HG02852 (cell line): ENCODE measurements around the gene NMD3.

ENCODE experiments used
- ATAC-seq: cut with Tn5 transposase; IDR thresholded peaks from one replicate; pipeline ENCODE4 v1.9.1; 2021; ENCODE audit warnings: mild to moderate bottlenecking, moderate library complexity; ENCODE audit not compliant: unreplicated experiment

The NMD3 gene

DNA sequence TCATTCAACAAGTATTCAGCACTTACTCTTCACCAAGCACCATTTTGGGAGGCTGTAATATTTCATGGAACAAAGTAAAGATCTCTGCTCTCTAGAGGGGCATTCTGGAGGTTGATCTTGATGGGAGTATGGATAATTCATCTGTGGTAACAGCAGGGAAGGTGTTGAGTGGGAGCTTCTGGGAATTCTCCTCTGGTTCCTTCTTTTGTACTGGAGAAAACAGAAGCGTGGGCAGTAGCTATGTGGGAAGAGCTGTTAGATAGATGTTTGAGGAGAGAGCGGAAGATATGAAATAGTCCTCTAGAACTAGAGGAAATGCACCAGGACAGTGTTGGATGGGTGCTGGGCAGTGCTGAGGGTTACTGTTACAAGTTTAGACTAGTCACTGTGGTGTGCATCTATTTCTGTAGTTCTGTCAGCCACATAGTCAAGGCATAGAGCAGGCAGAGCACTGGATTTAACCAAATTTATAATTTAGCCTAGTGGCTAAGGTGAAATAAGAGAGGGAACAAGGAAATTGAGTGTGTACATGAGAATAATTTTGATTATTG lies 9.6 kb downstream of the NMD3 start:
- no peak for ATAC-seq

DNA sequence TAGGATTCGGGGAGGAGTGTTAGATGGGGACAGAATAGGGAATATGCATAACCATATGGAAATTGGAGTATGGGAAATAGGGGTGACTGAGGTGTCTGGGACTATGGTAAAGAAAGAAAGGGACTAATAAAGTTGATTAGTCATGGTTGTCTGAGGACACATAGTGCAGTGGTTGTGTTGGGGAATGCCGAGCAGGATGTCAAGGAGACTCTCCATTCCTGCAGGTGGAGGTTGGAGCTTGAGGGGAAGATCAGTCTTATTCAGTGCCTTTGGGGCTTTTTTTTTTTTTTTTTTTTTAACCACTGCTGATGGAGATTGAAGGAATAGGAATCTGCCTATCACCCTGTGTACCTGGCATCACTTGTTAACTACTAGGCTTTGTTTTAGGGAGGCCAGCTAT lies 10.8 kb downstream of the NMD3 start:
- no peak for ATAC-seq

DNA sequence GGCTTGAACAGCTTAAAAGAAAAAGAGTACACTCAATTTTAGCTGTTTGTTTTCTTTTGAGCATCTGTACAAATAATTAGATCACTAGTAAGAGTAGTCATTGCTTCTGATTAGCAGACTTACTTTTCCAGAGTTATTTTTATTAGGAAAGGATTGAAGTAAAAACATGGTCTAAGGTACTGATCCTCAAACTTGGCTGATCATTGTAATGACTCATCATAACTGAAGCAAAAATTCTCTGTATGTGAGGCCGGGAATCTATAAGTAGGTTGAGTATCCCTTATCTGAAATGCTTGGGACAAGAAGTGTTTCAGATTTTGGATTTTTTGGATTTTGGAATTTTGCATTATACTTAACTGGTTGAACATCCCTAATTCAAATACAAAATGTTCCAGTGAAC lies 12.4 kb downstream of the NMD3 start:
- ATAC-seq, result no peak

DNA sequence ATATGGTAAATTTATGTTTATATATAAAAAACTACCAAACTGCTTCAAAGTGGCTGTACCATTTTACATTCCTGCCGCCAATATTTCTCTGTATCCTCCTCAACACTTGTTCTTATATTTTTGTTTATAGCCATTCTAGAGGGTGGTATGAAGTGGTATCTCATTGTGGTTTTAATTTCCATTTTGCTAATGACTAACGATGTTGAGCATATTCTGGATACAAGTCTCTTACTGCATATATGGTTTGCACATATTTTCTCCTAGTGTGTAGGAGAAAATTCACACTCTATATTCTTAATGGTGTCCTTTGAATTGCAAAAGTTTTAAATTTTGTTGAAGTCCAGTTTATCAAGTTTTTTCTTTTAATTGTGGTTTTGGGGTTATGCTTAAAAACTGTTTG lies 15.1 kb downstream of the NMD3 start:
- ATAC-seq, result no peak

DNA sequence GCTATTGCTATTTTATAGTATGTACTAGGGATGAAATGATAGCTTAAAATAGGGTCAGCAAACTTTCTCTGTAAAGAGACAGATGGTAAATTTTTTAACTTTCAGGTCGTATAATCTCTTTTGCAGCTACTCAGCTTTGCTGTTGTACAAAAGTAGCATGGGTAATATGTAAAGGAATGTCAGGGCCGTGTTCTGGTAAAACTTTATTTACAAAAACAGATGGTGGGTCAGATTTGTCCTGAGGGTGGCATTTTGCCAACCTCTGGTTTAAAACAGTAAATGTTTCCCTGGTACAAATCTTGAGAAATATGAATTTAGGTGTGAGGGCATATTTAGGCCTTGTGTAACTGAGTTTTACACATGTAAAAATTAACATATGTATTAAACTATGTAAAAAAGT lies 18.6 kb downstream of the NMD3 start:
- no peak for ATAC-seq

DNA sequence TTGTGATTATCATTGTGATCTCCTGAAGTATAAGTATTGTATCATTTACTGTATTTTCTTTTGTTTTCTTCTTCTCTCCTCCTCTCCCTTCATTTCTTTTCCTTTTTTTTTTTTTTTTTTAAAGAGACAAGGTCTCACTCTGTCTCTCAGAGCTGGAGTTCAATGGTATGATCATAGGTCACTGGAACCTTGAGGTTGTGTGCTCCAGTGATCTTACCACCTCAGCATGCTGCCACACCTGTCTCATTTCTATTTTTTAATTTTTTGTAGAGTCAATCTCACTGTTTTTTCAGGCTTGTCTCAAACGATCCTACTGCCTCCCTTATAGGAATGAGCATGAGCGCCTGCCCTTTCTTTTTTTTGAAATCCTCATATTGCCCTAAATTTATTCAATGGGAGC lies 23.4 kb downstream of the NMD3 start:
- ATAC-seq, result no peak

DNA sequence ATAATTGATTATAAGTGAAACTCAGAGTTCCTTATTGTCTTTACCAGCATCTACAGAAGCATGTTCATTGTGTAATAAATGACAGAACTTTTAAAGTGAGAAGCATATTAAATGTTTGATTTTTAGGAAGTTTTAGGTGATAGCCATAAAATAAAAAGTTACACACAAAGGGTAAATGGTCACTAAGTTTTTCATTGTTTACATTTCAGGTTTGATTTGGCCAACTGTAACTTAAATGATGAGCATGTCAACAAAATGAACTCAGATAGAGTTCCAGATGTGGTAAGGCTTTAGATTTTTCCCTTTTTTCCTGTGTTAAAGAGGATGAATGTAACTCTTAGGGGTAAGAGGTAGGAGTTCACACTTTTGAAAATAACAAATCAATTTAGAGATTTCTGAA lies 25.9 kb downstream of the NMD3 start:
- no peak for ATAC-seq

DNA sequence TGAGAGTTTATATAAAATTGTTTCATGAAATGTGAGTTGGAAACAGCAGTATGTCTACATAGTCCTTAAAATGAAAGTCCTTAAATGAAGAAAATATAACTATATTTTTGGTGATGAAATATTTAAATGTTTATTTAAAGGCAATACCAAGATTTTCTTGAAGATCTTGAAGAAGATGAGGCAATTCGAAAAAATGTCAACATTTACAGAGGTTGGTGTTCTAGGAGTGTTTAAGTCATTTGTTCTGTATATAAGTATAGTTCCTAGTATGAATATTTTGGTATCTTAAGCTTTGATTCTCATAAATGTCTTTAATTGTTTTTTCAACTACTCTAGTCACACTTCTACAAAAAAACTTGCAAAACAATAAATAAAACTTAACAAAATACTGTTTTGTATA lies 29.0 kb downstream of the NMD3 start:
- no peak for ATAC-seq

DNA sequence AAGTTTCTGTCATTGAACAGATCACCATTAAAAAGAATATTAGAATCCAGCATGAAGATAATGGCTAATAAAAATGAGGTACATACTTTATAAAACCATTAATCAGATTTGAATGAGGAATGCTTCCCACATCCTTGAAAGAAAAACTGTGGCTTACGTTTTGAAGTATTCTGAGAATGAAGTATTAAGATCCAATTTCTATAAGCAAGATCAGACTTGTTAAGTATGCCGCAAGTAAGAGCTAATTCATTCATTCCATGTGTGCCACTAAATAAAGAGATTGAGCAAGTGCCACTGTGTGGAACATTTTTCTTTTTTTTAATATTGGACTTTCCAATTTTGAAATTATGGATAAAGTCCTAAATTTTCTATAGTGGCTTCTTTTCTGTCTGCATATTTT lies 30.6 kb downstream of the NMD3 start:
- no peak for ATAC-seq

DNA sequence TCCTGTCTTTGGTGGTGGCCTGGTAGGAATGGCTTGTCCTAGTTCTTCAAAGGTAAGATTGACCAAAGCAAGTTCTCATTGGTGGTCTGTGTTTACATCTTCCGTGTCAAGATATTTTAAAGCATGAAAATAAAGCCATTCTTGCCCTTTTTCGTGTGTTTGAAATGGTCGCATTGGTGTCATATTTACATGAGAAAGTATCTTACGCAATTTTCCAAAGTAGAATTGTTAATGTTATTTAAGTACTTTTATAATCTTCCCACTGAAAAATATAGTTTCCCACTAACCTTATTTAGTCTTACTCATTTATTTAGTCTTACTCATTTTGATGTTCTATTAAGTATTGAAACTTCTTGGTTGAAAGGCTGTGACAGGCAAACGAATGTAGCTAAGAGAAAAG lies 31.0 kb downstream of the NMD3 start:
- no peak for ATAC-seq

DNA sequence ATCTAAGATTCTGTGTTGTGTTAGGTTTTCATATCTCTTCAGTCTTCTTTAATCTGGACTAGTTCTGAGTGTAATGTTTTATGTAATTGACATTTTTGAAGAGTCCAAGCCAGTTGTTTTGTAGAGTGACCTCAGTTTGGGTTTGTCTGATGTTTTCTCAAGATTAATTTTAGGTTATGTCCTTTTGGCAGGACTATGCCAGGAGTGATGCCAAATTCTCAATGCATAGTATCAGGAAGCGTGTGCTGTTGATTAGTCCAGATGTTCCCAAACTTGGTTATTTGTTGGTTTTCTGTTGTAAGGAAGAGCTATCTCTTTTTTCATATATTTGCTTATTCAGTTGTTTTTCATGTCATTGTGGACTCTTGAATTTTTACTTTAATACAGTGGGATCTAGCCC lies 32.6 kb downstream of the NMD3 start:
- no peak for ATAC-seq

DNA sequence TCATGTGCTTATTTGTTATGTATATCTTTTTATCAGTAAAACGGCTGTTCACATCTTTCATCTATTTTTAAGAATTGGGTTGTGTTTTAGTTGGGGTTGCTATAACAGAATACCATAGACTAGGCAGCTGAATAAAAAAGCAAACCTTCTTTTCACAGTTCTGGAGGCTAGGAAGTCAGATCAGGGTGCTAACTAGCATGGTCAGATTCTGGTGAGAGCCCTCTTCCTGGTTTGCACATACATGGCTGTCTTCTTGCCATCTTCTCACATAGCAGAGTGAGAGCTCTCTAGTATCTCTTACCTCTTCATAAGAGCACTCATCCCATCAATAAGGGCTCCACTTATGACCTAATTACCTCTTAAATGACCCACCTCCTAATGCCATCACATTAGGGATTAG lies 33.8 kb downstream of the NMD3 start:
- no peak for ATAC-seq

DNA sequence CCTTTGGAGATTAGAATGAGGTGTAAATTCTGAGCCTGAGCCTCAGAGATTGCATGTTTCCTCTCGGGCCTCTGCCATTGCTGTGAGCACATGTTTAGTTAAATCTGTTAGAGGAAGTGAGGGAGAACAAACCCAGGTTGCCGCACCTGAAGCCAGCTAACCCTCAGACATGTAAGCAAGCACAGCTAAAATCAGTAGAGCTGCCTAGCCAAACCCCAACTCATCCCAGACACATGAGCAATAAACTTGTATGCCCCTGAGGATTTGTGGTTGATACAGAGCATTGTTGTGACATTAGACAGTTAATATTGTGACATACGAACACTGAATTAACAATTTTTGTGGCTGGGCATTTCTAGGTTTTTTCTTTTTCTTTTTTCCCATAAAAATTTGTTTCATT lies 41.9 kb downstream of the NMD3 start:
- ATAC-seq, result no peak

DNA sequence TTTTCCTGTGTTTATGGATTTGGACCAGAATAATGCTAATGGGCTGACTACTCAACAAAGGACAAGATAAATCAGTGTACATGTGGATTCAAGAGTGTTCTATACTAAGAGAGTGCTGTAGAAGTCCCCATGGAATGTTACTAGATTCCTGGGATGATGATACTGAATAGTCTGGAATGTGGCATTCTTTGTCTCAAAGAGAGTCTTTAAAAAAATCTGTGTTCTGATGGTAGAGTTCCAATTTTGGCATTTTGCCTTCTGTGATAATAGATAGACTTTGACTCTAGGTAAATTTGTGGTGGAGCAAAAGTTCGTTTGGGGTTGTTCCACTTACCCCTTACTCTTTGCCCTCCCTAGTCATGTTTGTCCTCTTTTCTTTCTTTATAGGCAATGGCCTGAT lies 43.7 kb downstream of the NMD3 start:
- no peak for ATAC-seq

DNA sequence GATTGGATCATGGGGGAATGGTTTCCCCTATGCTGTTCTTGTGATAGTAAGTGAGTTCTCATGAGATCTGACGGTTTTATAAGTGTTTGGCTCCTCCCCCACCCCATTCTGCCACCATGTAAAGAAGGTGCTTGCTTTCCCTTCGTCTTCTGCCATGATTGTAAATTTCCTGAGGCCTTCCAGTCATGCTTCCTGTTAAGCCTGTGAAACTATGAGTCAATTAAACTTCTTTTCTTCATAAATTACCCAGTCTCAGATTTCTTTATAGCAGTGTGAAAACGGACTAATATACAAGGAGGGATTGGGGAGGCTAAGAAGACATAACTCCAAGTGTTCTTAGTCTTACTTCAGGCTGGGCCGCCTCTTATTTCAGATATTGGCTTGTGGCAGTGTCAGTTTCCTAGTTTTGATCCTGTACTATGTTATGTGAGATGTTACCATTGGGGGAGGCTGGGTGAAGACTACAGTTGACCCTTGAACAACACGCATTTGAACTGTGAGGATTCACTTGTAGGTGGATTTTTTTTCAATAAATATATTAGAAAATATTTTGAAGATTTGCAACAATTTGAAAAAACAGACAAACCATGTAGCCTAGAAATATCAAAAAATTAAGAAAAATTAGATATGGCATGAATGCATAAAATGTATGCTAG lies 44.9 kb downstream of the NMD3 start:
- ATAC-seq, result no peak

DNA sequence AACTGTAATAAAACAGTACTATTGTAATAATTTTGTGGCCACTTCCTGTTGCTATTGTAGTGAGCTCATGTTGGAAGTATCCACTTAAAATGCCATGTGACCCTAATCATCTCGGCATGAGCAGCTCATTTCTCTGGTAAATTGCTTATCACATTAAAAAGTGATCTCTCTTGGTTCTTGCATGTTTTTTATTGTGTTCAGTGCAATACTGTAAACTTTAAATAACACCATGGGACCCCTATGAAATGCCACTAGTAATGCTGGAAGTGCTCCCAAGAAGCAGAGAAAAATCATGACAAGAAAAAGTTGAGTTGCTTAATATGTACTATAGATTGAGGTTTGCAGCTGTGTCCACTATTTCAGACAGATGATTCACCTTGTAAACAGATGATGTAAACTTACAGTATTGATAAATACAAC lies 45.6 kb downstream of the NMD3 start:
- ATAC-seq, result no peak

DNA sequence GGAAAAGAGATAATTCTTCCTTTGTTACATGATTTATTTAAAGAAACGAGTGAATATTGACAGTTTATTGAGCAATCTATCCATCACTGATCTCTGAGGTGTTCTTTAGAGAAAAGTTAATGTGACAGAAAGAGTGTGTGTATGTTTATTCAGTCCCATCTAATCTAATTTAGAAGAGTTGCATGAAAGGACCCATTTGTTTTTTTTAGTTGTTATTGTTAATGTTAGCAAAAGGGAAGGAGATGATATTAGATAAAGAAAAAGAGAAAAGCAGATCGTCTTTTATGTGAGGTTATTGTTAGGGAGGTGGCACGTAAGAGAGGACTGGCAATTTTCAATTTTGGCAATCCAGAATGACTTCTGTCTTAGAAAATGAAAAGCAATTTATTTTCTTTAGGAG lies 46.5 kb downstream of the NMD3 start:
- ATAC-seq, result no peak

DNA sequence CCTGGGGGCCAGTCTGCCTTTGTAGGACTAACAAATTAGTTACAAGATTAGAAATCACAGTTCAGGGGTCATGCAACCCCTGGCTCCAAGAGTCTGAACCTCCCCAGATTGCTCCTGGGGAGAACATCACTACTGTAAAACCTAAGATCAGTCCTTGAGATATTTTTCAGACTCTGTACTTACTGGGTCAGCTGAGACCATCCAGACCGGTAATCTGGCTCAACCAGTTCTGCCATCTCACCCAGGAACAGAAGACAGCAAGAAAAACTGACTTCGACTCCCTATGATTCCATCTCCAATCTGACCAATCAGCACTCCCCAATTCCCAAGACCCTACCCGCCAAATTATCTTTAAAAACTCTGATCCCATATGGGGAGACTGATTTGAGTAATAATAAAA lies 47.5 kb downstream of the NMD3 start:
- ATAC-seq, result no peak

DNA sequence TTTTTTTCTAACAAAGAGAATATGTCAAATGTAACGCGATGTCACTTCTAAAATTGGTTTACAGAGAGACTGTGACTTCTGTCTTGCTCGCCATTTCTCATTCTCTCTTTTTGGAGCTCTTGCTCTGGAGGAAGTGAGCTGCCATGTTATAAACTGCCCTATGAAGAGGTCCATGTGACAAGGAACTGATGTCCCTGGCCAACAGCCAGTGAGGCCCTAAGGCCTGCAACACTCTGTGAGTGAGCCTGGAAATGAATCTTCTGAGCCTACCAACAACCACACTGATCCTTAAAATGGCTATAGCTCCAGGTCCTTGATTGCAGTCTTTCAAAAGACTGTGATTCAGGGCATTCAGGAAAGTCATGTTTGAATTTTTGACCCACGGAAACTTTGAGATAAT lies 49.9 kb downstream of the NMD3 start:
- no peak for ATAC-seq

DNA sequence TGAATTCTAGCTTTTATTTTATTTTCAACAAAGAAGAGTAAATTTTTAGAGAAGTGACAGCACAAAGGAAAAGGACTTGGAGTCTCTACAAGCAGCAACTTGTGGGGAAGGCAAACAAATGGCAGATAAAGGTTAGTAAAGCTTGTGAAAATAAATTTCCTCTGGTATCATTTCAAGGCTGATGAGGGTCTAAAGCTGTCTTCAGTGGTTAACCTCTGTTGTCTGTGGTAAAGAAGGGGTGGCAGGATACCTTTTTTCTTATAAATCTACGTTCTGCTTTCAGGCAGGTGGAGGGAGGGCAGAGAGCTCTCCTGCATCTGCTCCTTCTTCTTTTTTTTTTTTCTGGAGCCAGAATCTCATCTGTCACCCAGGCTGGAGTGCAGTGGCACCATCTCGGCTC lies 50.5 kb downstream of the NMD3 start:
- no peak for ATAC-seq

DNA sequence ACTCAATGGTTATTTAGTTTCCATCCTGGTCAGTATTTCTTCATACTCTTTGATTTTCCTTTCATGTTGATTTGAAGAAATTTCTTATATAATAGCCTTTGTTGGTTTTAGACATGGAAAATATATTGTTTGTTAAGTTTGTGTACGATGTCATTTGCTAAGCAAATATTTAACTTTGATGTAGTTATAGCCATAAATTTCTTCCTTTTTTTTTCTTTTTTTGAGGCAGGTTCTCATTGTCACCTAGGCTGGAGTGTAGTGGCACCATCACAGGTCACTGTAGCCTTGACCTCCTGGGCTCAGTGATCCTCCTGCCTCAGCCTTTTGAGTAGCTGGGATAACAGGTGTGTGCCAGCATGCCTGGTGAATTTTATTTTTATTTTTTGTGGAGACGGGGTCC lies 51.4 kb downstream of the NMD3 start:
- ATAC-seq, result no peak

DNA sequence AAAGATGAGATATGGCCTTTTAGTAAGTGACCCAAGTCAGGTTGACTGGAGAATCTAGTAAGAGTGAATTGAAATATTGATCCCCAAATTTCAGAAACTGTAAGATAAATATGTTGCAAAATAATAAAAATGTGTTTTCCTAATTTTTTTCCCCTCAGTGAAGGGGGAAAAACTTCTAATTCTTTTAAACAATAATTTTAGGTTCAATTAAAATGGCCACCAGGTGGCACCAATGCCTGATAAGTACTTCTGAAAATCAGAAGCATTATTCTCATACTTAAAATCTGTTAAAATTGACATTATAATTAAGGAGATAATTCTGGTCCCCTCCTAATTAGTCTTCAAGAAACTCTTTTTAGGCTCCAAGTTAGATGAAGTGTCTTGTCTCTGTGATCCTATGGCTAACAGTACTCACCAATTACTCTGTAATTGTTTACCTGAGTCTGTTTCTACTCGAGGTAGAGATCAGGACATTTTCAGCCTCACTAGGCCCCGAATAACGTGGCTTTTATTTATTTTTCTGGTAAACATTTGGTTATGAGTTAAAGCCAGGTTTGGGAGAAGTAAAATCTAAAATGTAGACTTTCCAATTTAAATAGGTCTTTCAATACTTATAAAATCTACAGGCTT lies 52.6 kb downstream of the NMD3 start:
- no peak for ATAC-seq
